ENCODE measurements around the gene KRTAP5-8.
"Not testable (repeated sequence)": the region's sequence is repeated elsewhere in the genome, so short reads cannot be mapped to it uniquely, and the experiment has no call there.

Gene KRTAP5-8

GRCh38 chr11:71518506-71519471 lies 19.0 kb upstream of the KRTAP5-8 start:
- DNase-seq: no peak

DNA sequence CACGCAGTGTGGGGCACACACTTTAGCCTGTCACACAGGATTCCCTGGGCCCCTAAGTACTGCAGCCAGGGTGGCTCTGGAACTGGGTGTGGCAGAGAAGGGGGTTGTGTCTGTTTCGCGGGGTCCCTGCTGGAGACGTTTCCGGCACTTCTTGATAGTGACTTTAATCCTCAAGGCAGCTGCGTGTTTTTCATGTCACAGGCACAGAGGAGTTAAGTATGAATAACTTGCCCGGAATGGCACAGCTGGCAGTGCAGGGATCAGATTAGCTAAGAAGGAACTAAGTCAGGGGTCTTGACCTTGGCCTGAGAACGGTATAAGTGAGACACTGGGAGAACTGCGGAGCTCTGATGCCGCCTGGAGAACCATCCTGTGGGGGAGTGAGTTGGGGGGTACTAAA lies 18.3 kb upstream of the KRTAP5-8 start:
- DNase-seq: no peak

- no peak for DNase-seq
Observed at GRCh38 chr11:71525188-71525937, 12.5 kb upstream of the KRTAP5-8 start.

DNA sequence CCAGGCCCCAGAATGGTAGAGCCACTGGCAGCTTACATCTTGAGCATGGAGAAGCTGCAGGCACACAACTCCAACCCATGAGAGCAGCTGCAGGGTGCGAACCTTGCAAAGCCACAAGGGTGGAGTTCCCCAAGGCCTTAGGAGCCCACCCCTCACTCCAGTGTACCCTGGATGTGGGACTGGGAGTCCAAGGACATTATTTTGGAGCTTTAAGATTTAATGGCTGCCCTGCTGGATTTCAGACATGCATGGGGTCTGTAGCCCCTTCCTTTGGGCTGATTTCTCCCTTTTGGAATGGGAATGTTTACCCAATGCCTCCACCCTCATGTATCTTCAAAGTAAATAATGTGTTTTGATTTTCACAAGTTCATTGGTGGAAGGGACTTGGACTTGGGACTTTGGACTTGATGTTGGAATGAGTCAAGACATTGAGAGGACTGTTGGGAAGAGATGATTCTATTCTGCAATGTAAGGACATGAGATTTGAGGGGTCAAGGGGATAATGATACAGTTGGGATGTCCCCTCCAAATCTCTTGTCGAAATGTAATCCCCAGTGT lies 11.8 kb upstream of the KRTAP5-8 start:
- DNase-seq: no peak

DNA sequence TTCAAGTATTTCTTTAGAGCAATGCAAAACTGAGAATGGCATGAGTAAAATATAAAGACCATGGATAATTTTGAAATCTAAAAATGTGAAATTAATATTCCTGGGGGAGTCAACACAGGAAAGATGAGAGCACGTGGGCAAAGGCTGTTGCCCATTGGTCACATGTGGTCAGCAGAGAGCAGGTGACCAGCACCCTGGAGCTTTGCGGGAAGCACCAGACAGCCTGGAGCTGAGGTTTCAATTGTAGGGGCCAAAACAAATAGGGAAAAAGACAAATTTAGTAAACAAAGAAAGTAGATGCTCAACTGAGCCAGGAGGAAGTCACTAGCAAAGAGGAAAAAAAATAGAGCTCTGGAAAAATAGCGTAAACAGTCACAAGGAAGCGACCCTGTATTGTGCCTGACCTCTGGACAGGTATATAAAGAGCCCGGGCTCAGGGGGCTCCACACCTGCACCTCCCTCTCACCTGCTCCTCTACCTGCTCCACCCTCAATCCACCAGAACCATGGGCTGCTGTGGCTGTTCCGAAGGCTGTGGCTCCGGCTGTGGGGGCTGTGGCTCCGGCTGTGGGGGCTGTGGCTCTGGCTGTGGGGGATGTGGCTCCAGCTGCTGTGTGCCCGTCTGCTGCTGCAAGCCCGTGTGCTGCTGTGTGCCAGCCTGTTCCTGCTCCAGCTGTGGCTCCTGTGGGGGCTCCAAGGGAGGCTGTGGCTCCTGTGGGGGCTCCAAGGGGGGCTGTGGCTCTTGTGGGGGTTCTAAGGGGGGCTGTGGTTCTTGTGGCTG lies 10.8 kb upstream of the KRTAP5-8 start, which contains the start of gene KRTAP5-7:
TSS of gene KRTAP5-7 (plus strand) at position 472 of the 780 bp plus-strand sequence. CDS start at position 506, 34 bp downstream.
- not testable (repeated sequence) for DNase-seq

- no peak for DNase-seq
Observed at GRCh38 chr11:71527576-71528210, 10.1 kb upstream of the KRTAP5-8 start.

GRCh38 chr11:71530602-71531001 lies 7.2 kb upstream of the KRTAP5-8 start:
- no peak for DNase-seq

- DNase-seq: peak; percentile 69
Observed at GRCh38 chr11:71532036-71532610, 5.7 kb upstream of the KRTAP5-8 start.

DNA sequence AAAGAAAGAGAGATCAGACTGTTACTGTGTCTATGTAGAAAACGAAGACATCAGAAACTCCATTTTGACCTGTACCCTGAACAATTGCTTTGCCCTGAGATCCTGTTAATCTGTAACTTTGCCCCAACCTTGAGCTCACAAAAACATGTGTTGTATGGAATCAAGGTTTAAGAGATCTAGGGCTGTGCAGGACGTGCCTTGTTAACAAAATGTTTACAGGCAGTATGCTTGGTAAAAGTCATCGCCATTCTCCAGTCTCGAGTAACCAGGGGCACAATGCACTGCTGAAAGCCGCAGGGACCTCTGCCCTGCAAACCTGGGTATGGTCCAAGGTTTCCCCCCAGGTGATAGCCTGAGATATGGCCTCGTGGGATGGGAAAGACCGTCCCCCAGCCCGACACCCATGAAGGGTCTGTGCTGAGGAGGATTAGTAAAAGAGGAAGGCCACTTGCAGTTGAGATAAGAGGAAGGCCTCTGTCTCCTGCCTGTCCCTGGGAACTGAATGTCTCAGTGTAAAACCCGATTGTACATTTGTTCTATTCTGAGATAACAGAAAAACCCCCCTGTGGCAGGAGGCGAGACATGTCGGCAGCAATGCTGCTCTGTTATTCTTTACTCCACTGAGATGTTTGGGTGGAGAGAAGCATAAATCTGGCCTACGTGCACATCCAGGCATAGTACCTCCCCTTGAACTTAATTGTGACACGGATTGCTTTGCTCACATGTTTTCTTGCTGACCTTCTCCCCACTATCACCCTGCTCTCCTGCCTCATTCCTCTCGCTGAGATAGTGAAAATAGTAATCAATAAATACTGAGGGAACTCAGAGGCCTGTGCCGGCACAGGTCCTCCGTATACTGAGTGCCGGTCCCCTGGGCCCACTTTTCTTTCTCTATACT lies 2.9 kb upstream of the KRTAP5-8 start:
- not testable (repeated sequence) for DNase-seq

- no peak for DNase-seq
Observed at GRCh38 chr11:71535825-71536224, 2.0 kb upstream of the KRTAP5-8 start.

DNA sequence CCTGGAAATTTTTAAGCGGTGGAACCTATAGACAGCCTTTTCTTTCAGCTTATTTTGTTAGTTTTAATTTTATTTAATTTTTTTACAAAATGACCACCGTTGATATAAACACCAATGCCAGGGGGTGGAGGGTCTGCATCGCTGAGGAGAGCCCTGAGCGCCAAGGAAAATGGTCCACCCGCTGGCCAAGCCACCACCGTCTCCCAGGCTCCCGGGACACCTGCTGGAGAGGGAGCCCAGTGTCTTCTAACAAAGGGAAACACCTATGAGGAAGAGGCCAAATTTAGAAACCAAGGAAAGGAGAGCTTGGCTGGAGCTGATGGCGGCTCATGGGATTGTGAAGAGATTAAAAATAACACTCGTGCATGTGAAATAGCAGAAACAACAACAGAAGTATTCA lies 288 bp upstream of the KRTAP5-8 start:
- DNase-seq: no peak

DNA sequence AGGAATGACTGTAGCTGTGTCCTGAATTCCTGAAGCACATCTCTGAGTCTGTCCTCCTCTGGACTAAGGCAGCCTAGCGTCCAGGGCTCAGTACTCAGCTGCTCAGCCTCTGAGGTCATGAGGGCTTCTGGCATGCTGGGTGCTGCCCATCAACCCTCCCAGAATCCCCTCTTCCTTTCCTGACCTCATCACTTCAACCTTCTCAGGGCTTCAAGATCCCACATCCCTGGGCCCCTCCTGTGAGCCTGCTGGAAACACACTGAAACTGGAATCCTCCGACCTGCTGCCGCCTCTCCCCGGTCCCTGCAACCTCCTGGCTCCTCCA lies 803 bp downstream of the KRTAP5-8 start:
- no peak for DNase-seq

DNA sequence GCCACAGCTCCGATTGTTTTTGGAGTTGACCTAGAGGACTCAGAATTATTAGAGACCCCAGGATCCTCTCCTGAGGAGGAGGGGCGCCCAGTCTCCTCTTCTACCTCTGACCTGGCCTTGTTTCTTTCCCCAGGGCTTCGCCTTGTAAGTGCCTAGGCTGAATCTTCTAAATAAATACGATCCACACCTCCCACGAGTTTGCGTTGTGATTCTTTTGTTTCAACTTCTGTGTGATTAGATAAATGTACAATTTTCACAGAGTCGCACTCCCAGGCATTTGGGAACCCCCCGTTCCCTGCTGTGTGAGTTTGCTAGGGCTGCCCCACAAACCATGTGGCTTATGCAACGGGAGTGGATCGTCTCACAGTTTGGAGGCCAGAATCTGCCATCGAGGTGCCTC lies 1.2 kb downstream of the KRTAP5-8 start:
- DNase-seq: no peak

GRCh38 chr11:71539971-71540370 lies 2.1 kb downstream of the KRTAP5-8 start:
- DNase-seq: not testable (repeated sequence)

DNA sequence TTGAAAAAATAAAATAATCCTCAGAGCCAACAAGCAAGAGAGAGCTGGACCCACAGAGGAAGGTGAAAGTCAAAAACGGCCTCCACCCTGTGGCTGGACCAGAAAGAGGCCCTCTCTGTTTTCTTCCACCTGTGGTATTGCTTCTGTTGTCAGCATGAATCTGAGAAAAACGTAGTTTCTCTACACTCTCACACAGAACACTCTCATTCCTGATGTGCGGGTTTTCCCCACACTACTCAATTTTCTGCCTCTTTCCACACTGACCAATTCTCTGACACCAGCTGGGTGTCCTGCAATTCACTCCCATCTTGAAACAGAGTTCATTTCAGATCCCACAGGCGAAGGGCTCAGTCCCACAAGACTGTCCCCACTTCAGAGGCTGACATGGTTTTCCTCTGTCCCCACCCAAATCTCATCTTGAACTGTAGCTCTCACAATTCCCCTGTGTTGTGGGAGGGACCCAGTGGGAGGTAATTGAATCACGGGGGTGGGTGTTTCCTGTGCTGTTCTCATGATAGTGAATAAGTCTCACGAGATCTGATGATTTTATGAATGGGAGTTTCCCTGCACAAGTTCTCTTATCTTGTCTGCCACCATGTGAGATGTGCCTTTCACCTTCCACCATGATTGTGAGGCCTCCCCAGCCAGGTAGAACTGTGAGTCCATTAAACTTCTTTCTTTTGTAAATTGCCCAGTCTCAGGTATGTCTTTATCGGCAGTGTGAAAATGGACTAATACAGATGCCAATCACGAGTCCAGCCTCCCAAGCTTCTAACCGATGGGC lies 2.9 kb downstream of the KRTAP5-8 start:
- not testable (repeated sequence) for DNase-seq

DNA sequence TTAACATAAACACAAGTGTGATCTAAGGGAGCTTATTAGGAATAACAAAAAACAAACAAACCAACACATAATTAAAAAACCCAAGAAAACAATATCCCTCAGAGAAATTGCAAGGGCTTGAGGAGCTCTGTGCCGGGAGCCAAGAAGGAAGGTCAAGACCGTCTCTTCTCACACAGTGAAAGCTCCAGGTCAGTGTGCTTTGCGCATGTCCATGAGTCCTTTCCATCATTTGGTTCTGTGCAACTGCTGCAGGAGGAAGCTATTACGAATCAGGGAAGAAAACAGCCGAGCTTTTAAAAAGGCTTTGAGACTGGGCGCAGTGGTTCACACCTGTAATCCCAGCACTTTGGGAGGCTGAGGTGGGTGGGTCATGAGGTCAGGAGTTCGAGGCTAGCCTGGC lies 4.6 kb downstream of the KRTAP5-8 start:
- DNase-seq: no peak

GRCh38 chr11:71542879-71543777 lies 5.3 kb downstream of the KRTAP5-8 start:
- DNase-seq: peak; percentile 21

DNA sequence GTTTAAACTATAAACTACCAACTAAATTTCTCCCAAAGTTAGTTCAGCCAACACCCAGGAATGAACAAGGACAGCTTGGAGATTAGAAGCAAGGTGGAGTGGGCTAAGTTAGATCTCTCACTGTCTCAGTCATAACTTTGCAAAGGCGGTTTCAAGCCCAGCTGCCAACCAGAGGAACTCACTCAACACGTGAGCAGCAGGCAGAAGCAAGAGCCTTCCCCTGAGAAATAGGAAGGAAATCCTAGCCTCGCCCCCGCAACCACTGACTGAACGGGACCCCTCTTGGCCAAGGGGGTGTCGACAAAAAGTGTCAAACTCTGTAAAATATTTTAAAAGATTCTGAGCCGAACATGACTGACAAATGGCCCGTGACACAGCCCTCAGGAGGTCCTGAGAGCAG lies 6.0 kb downstream of the KRTAP5-8 start:
- DNase-seq: peak; percentile 35

Measured in suppressor macrophage treated with lipopolysaccharide for 4 hours (primary cell).